GM21825 (cell line): ENCODE results near the gene GPRC6A.
"Not testable (repeated sequence)": the region's sequence is repeated elsewhere in the genome, so short reads cannot be mapped to it uniquely, and the experiment has no call there.

Experiments
- ATAC-seq: cut with Tn5 transposase; IDR thresholded peaks from one replicate; pipeline ENCODE4 v1.9.1; 2021; ENCODE audit warnings: mild to moderate bottlenecking, moderate library complexity; ENCODE audit not compliant: unreplicated experiment

The GPRC6A gene

GRCh38 chr6:116828983-116829382, at the start of gene GPRC6A:
Gene GPRC6A (minus strand): TSS chr6:116829083. CDS start chr6:116829013, 70 bp downstream.
- no peak for ATAC-seq

- ATAC-seq = no peak
Observed at GRCh38 chr6:116877743-116878142, 48.9 kb upstream of the GPRC6A start.

- ATAC-seq = no peak
Observed at GRCh38 chr6:116876635-116877611, 48.0 kb upstream of the GPRC6A start, which contains the start of gene RFX6. Gene RFX6 (plus strand): TSS chr6:116877242. CDS start chr6:116877276, 34 bp downstream.

GRCh38 chr6:116876107-116876506, 47.2 kb upstream of the GPRC6A start:
- ATAC-seq = no peak

- no peak for ATAC-seq
Observed at GRCh38 chr6:116872771-116873170, 43.9 kb upstream of the GPRC6A start.

GRCh38 chr6:116866281-116866871, 37.5 kb upstream of the GPRC6A start:
- ATAC-seq = peak; percentile 84

GRCh38 chr6:116859264-116859663, 30.4 kb upstream of the GPRC6A start:
- no peak for ATAC-seq

- ATAC-seq = no peak
Observed at GRCh38 chr6:116858060-116858459, 29.2 kb upstream of the GPRC6A start.

- ATAC-seq = no peak
Observed at GRCh38 chr6:116847227-116847626, 18.3 kb upstream of the GPRC6A start.

- no peak for ATAC-seq
Observed at GRCh38 chr6:116842459-116842858, 13.6 kb upstream of the GPRC6A start.

- no peak for ATAC-seq
Observed at GRCh38 chr6:116840091-116840490, 11.2 kb upstream of the GPRC6A start.

GRCh38 chr6:116836606-116837342, 7.9 kb upstream of the GPRC6A start:
- ATAC-seq = no peak

GRCh38 chr6:116834526-116834925, 5.6 kb upstream of the GPRC6A start:
- not testable (repeated sequence) for ATAC-seq

GRCh38 chr6:116827561-116828240, 1.2 kb downstream of the GPRC6A start:
- ATAC-seq = no peak

- ATAC-seq = not testable (repeated sequence)
Observed at GRCh38 chr6:116816336-116816735, 12.5 kb downstream of the GPRC6A start.

- ATAC-seq = no peak
Observed at GRCh38 chr6:116812051-116812650, 16.7 kb downstream of the GPRC6A start.

GRCh38 chr6:116801971-116802370, 26.9 kb downstream of the GPRC6A start:
- ATAC-seq = no peak

GRCh38 chr6:116799945-116800344, 28.9 kb downstream of the GPRC6A start:
- no peak for ATAC-seq

- no peak for ATAC-seq
Observed at GRCh38 chr6:116797585-116797984, 31.3 kb downstream of the GPRC6A start.

GRCh38 chr6:116793224-116793623, 35.7 kb downstream of the GPRC6A start:
- no peak for ATAC-seq
